ENCODE results near the gene ANKS1B. TPM values are rescaled to one million over a fixed set of nuclear protein-coding genes. Genes with fewer than 3 reads are reported as not detected.

ANKS1B gene
- total RNA-seq, 1 donor from 2014 or later: 2.4 TPM

- FAIRE-seq: no peak
- TF ChIP-seq EZH2 (IDR thresholded peaks at IDR 0.05; ENCODE audit: insufficient read depth, low read length): no peak
These were observed 1298.1 kb downstream of the ANKS1B start for GRCh38 chr12:98686603-98687002.

More at GRCh38 chr12:98686603-98687002, 1298.1 kb downstream of the ANKS1B start:
- Mint-ChIP-seq H3K27ac (ENCODE audit: unreplicated experiment) (no peak overlapping the region), H3K9me3 (ENCODE audit: unreplicated experiment) (no peaks in the 10 kb centered on the region), H3K36me3 (ENCODE audit: low read depth, unreplicated experiment) (peaks cover 7% of the 10 kb centered on the region), H3K4me1 (ENCODE audit: low read depth, unreplicated experiment) (peaks cover 2% of the 10 kb centered on the region), H3K4me3 (ENCODE audit: unreplicated experiment) (no peak overlapping the region), H3K27me3 (ENCODE audit: low read depth, unreplicated experiment) (no peaks in the 10 kb centered on the region)
- Histone ChIP-seq H3K9ac (ENCODE audit: low read length) (no peak overlapping the region), H3K27ac (ENCODE audit: low read depth, low read length) (no peak overlapping the region), H3K79me2 (ENCODE audit: insufficient read depth, low read length) (no peaks in the 10 kb centered on the region), H3K4me2 (ENCODE audit: low read length) (no peak overlapping the region), H3K9me3 (ENCODE audit: insufficient read depth, low read depth, low read length) (no peaks in the 10 kb centered on the region), H4K20me1 (ENCODE audit: insufficient read depth, low read length) (peaks cover 2% of the 10 kb centered on the region), H3K27me3 (ENCODE audit: insufficient read depth, low read length) (no peaks in the 10 kb centered on the region), H2AFZ (ENCODE audit: low read depth, low read length) (no peak overlapping the region), H3K4me3 (ENCODE audit: insufficient read depth, low read depth, low read length) (no peak overlapping the region), H3K4me1 (ENCODE audit: insufficient read depth, low read length) (no peaks in the 10 kb centered on the region), H3K36me3 (ENCODE audit: insufficient read depth, low read length) (peaks cover 37% of the 10 kb centered on the region)
- no peak for DNase-seq (ENCODE audit: low read depth)

Other genes starting within 250 kb of the ANKS1B start
- gene BLTP3B, start 157.9 kb upstream of the ANKS1B start, total RNA-seq: 13.3 and 16.0 TPM in 2 replicates
- gene ACTR6, start 215.9 kb upstream of the ANKS1B start, total RNA-seq: 23.9 and 26.6 TPM in 2 replicates